NK-92 treated with Interleukin-12 subunit alpha and Interleukin-12 subunit beta, amount 100 ng/mL, for 24 hours (cell line): ENCODE results near the gene EEF1G.
"Not testable (repeated sequence)": the region's sequence is repeated elsewhere in the genome, so short reads cannot be mapped to it uniquely, and the experiment has no call there.

ENCODE experiments used
- DNase-seq: peaks from one replicate; lab custom pipeline; 2025; lab: John Stamatoyannopoulos, UW

Gene EEF1G

GRCh38 chr11:62603776-62604299, 30.1 kb upstream of the EEF1G start:
- DNase-seq: no peak

DNA sequence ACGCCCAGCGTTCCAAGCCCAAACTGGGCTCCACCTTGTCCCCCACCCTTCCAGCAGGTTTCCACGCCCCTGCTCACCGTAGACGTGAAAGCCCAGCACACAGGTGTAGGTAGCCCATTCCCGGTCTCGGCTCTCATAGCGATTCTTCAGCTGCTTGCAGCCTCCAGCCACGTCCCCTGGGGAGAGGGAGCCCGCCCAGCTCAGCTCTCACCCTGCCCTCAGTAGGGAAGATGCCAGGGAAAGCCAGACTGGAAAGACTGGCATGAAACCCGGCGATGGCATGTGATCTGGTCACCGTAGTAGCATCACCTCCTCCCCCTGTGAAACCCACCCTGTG, 29.3 kb upstream of the EEF1G start:
- no peak for DNase-seq

- no peak for DNase-seq
Observed at GRCh38 chr11:62602141-62603071, 28.7 kb upstream of the EEF1G start.

- peak; percentile 98 for DNase-seq
Observed at GRCh38 chr11:62601372-62602140, 27.9 kb upstream of the EEF1G start, which contains the start of gene MTA2. Gene MTA2 (minus strand): TSS chr11:62601865. CDS start chr11:62601450, 415 bp downstream.

DNA sequence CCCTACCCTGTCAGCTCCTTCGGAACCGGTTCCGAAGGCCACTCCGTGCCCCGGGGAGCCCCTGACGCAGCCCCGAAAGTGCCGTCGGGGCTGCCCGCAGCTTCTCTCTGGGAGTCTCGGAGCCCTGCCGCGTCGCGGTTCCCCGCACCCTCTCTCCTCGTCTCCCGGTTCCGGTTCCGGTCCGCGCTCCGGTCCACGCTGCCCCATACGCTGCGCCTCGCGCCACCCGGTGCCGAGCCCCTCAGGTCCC, 27.4 kb upstream of the EEF1G start:
- no peak for DNase-seq

- DNase-seq: no peak
Observed at GRCh38 chr11:62600367-62601121, 26.9 kb upstream of the EEF1G start.

DNA sequence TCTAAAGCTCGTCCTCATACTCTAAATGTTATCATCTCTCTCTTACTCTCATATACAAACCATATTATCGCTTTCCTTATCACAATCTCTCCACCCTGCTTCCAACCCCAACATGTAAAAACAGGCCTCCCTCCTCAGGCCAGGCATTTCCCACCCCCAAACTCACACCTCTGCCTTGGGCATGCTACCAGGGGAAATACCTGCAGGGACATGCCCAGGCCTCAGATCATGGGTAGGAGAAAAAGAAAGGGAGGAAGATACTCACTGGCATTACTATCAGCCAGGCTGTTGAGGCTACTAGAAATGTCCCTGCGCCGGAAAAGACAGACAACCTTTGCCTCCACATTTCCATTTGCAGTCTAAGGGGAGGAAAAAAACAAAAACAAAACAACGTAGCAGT, 26.2 kb upstream of the EEF1G start:
- DNase-seq: no peak

DNA sequence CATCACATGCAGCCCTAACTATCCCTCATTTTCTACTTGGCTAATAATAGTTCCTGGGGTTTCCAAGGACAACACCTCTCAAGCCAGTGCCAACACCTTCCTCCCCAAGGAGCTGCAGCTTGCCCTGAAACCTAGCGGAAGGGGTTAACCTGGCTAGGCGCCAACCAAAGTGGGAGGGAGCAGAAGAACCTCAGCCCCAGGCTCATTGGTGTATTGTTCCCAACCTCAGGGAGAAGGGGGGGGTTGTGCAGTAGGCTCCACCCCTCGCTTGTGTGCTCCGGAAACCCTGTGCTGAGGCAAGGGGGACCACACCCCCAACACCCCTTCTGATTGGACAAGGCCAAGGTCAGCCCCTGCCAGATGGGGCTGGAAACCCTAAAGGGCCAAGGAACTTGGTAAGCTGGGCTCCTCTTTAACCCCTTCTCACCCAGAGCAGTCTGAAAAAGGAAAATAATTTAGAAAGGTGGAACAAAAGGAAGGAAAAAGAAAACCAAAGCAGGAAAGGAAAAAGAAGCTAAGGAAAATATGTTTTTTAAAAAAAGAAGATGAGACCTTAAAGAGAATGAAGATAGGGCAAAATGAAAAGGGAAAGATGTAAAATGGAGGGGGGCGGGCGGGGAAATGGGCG, 25.5 kb upstream of the EEF1G start:
- peak; percentile 96 for DNase-seq

DNA sequence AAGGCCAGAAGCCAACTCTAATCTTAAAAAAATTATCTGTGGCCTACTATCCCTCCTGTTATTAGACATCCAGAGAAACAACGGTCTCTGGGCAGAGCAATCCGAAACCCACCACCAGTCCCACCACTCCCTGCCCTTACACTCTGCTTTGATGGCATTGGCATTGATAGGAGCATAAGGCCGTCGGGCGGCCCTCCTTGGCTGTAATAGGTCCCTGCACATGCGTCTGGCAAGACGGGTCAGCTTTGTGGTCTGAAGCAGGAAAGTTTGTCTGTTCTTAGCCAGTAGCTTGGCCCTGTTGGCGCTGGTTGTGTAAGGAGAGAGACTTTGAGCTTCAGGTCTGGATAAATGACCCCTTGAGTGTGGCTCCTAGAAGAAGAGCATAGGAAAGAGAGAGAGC, 21.4 kb upstream of the EEF1G start:
- no peak for DNase-seq

GRCh38 chr11:62593434-62594044, 19.8 kb upstream of the EEF1G start:
- DNase-seq: peak; percentile 33

GRCh38 chr11:62592989-62593421, 19.3 kb upstream of the EEF1G start:
- no peak for DNase-seq

DNA sequence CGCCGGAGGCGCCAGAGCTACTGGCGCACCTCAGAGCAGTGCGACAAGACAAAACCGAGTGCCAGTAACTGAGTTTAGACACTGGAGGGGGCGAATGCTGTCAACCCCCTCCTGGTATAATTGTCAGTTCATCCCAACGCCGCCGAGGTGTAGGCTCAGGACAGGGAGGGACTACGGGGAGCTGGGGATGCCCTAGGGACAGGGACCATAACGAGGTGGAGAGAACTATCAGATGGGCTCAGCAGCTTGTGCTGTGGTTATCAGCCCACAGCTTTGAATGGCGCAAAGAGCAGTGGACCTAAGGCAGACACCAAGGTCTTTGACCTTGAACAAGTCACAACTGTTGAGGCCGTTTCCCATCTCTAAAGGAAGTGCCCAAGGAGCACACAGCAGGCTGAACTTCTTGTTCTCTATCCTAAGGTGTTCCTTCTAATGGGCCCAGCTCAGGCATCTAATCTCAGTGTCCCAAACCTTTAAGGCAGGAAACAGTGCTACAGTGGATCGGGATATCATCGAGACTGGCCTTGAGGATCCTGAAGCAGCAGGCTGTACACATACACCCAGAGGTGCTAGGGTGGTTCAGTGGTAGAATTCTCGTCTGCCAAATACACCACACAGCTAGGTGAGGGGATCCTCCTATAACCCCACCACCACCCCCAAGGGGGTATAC, 18.6 kb upstream of the EEF1G start:
- no peak for DNase-seq

GRCh38 chr11:62591448-62592145, 17.9 kb upstream of the EEF1G start, which contains the start of gene TUT1:
Gene TUT1 (minus strand): TSS chr11:62591523. CDS start chr11:62591485, 38 bp downstream.
- peak; percentile 96 for DNase-seq

GRCh38 chr11:62588966-62589637, 15.4 kb upstream of the EEF1G start:
- no peak for DNase-seq

DNA sequence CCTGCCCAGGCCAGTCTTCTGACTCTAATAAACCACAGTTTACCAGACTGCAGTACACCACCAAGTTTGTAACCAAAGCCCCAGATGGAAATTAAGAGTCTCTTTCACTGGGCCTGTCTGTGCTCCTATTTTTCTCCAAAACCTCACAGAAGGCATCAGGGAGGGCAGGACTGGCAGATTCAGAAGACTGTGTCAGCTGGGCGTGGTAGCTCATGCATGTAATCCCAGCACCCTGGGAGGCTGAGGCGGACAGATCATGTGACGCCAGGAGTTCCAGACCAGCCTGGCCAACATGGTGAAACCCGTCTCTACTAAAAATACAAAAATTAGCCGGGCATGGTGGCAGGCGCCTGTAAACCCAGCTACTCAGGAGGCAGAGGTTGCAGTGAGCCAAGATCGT, 11.7 kb upstream of the EEF1G start:
- not testable (repeated sequence) for DNase-seq

DNA sequence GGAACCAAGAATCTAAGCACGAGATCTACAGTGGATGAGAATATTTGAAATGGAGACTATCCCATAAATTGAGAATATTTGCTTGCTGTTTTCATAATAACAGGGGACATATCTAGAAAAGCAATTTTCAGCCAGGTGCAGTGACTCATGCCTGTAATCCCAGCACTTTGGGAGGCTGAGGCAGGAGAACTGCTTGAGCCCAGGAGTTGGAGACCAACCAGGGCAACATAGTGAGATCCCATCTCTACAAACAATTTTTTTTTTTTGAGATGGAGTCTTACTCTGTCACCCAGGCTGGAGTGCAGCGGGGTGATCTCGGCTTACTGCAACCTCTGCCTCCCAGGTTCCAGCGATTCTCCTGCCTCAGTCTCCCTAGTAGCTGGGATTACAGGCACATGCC, 8.0 kb upstream of the EEF1G start:
- not testable (repeated sequence) for DNase-seq

DNA sequence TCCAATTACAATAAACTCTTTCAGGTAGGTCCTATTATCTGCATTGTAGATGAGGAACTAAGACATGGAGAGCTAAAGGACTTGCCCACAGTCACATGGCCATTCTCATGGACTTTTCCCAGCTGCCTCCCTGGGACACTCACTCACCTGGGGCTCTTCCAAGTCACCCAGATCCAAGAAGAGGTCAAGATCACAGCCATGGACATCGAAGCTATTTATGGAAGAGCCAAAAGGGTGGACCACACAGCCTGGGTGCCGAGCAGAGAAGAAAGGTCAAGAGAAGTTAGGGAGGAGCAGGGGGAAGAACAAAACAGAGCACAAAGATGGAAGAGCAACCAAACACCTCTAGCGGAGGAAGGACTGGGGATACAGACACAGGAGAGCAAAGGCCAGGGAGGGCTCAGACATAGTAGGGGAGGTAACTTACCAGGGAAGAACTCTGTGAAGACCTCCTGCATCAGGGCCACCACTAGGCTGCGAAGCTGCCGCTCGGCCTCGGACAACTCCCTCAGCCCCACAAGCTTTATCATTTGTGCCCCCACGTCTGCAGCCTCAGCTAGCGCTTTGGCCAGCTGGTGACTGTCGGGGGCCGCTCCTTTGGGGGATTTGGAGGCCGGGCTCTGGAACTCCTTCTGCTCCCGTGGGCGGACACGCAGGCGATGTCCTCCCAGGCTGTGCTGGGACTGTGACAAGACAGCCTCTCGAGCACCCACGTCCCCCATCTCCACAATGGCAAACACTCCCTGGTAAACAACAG, 7.4 kb upstream of the EEF1G start:
- DNase-seq: no peak

DNA sequence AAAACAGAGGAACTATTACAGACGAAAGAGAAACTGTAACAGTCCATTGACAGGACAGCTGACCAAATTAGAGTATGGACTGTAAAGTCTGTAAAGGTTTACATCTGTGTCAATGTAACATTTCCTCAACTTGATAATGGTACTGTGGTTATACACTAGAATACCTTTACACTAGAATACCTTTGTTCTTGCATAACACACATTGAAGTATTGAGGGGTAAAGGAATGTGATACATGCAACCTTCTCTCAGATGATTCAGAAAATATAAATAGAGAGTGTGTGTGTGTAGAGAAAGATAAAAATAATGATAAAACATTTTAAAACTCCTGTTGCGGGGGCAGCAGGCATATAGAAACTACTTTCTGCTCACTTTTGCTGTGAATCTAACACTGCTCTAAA, 5.6 kb upstream of the EEF1G start:
- no peak for DNase-seq

- DNase-seq: no peak
Observed at GRCh38 chr11:62578541-62578940, 4.8 kb upstream of the EEF1G start.
